ENCODE measurements around the gene EVPLL.
"Not testable (repeated sequence)": the region's sequence is repeated elsewhere in the genome, so short reads cannot be mapped to it uniquely, and the experiment has no call there.

Gene EVPLL

DNA sequence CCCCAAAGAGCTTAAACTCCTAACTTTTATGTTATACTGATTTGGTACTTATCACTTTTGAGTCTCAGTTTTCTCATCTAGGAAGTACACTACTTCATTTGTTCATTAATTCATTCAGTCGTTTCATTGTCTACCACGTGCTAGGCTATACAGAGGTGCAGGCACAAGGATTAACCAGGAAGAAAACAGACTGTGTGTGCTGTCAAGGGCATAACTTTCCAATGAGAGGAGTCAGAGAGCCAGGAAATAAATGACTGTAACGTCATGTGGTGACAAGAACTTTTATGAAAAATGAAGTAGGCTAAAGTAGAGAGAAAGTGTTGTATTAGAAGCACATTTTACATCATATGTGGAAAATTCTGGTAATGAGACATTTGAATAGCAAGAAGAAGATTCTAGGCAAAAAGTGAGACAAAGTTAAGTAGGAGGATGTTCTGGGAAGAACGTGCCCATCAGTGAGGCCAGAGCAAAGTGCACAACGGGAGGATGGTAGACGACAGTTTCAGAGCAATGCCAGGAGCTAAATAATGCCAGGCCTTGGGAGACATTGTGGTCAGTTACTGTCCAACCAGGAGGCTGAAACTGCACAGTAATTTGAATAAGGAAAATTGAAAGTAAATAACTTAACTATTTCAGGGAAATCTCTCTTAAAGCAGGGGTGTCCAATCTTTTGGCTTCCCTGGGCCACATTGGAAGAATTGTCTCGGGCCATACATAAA, 24.5 kb downstream of the EVPLL start:
- H3K4me3 ChIP-seq (ENCODE audit: control insufficient read depth, low read depth, low read length); DNase-seq (ENCODE audit: low read depth): not testable (repeated sequence)

DNA sequence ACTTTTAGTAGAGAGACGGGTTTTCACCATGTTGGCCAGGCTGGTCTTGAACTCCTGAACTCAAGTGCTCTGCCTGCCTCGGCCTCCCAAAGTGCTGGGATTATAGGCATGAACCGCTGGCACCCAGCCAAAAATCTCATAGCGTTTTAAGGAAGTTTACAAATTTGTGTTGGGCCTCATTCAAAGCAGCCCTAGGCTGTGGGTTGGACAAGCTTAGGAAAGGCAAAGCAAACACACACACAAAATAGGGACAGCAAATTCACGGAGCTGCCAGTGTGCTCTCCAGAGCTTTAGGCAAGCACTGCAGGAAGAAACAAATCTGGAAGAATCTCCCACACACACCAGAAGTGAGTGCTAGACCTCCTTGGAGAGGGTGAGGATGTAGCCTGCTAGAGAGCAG, 25.6 kb downstream of the EVPLL start:
- not testable (repeated sequence) for DNase-seq (ENCODE audit: low read depth); H3K4me3 ChIP-seq (ENCODE audit: control insufficient read depth, low read depth, low read length)

DNA sequence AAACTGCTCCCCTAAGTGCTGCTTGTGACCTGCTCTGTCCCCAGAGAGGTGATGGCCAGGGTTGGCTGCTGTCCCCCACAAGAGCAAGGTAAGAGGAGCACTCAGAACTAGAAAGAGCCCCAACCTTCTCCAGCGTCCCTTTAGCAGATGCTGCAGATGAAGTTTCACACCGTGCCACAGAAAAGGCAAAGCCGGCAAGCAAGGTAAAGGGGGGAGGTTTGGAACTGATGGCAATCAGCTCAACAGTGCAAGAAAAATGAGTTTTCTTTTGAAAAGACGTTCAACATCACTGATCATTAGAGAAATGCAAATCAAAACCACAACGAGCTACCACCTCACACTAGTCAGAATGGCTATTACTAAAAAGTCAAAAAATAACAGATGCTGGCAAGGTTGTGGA, 26.0 kb downstream of the EVPLL start:
- DNase-seq (ENCODE audit: low read depth); H3K4me3 ChIP-seq (ENCODE audit: control insufficient read depth, low read depth, low read length): not testable (repeated sequence)

GRCh38 chr17:18408906-18409305, 31.3 kb downstream of the EVPLL start:
- not testable (repeated sequence) for H3K4me3 ChIP-seq (ENCODE audit: control insufficient read depth, low read depth, low read length); DNase-seq (ENCODE audit: low read depth)

DNA sequence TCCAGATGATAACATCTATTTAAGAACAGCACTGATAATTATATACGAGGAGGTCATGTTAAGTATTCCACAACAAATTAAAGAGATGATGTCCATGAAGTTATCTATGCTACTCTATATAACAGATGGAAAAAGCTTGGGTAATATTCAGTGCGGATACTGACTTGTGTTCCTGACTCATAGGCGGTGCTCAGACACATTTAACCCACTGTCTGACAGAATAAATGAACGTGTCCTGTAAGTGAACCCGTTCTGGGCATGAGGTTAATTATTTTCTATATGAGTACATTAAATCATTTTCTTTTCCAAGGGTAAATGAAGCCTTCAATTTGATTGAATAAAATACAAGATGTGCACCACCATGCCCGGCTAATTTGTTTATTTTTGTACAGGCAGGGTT, 31.7 kb downstream of the EVPLL start:
- not testable (repeated sequence) for H3K4me3 ChIP-seq (ENCODE audit: control insufficient read depth, low read depth, low read length)
- DNase-seq (ENCODE audit: low read depth): peak; percentile 28

GRCh38 chr17:18410736-18411135, 33.2 kb downstream of the EVPLL start:
- H3K4me3 ChIP-seq (ENCODE audit: control insufficient read depth, low read depth, low read length): peak overlapping the region; percentile 56
- peak; percentile 16 for DNase-seq (ENCODE audit: low read depth)

- peak; percentile 54 for DNase-seq (ENCODE audit: low read depth)
Observed at GRCh38 chr17:18411377-18411864, 33.8 kb downstream of the EVPLL start.

GRCh38 chr17:18412001-18412538, 34.5 kb downstream of the EVPLL start:
- DNase-seq (ENCODE audit: low read depth); H3K4me3 ChIP-seq (ENCODE audit: control insufficient read depth, low read depth, low read length): not testable (repeated sequence)

More at GRCh38 chr17:18411377-18411864, 33.8 kb downstream of the EVPLL start:
- peak overlapping the region; percentile 56 for H3K4me3 ChIP-seq (ENCODE audit: control insufficient read depth, low read depth, low read length)

DNA sequence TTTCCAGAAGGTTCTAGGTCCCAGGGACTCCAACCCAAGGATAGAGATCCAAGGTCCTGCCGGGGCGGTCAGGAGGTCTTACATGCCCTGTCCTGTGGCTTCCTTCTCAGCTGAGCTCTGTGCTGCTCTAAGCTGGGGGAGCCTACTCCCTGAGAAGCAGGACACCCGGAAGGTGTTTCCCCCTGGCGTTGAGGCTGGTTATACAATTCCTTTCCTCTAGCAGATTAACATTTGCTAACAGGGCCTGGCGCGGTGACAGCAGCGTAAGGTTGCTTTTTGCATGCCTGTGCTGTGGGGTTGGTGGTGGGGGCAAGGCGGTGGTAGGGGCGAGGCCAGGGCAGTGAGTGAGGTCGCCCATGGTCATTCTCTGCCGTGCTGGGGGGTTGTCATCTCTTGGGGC, 43.9 kb downstream of the EVPLL start:
- not testable (repeated sequence) for H3K4me3 ChIP-seq (ENCODE audit: control insufficient read depth, low read depth, low read length); DNase-seq (ENCODE audit: low read depth)

GRCh38 chr17:18422464-18422863, 44.9 kb downstream of the EVPLL start:
- not testable (repeated sequence) for DNase-seq (ENCODE audit: low read depth); H3K4me3 ChIP-seq (ENCODE audit: control insufficient read depth, low read depth, low read length)

DNA sequence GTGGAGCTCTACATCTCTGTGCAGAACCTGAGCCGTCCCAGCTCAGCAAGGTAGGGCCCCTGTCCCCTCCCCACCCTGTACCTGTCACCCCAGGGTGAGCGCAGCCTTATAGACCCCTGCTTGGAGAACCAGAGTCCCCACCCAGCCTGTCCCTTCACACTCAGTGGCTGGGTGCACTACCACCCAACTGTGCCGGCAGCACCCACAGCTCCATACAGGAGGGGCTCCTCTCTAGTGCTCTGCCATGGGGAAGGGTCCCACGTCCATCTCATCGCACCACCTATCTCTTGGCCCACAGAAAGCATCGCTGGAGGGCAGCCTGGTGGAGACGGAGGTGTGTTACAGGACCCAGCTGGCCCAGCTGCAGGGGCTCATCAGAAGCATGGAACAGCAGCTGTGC, 45.4 kb downstream of the EVPLL start:
- H3K4me3 ChIP-seq (ENCODE audit: control insufficient read depth, low read depth, low read length); DNase-seq (ENCODE audit: low read depth): not testable (repeated sequence)

DNA sequence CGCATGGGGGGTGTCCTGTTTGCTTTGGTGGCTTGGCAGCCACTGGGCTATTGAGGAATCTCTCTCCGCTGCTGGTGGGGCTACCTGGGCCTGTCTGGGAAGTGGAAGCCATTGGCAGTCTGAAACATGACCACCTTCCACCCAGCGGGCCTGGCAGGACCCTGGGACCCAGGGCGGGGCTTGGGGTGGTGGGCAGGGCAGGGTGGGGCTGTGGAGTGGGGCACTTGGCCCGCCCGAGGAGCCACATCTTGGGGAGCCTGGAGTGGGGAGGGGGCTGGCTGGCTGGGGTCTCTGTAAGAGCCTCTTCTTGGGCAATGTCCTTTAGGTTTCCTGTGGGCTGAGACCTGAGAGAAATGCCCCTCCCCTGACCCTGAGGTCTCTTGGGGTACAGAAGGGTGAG, 48.0 kb downstream of the EVPLL start:
- H3K4me3 ChIP-seq (ENCODE audit: control insufficient read depth, low read depth, low read length); DNase-seq (ENCODE audit: low read depth): not testable (repeated sequence)

GRCh38 chr17:18426639-18427038, 49.1 kb downstream of the EVPLL start:
- H3K4me3 ChIP-seq (ENCODE audit: control insufficient read depth, low read depth, low read length); DNase-seq (ENCODE audit: low read depth): not testable (repeated sequence)

DNA sequence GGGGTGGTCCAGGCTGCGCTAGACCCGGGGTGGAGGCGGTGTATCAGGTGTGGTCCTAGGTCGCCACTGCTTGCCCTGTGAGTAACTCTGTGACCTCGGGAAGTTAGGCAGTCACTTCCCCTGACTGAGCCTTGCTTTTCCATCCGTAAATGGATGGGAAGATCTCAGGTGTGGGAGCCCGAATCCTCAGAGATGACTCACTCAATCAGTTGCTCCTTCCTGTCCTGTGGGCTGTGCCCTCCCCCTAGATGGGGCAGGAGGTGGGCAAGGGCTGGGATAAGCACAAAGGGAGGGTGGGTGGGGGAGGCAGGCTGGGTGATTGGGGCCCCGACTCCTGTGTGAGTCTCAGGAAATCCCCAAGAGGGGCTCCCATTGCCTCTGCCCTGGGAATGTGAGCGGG, 54.6 kb downstream of the EVPLL start:
- H3K4me3 ChIP-seq (ENCODE audit: control insufficient read depth, low read depth, low read length); DNase-seq (ENCODE audit: low read depth): not testable (repeated sequence)

Data from fibroblast of mammary gland (primary cell).